Right cardiac atrium (tissue), 5 donors: ENCODE measurements around the gene TNFAIP8. TPM values are rescaled to one million over a fixed set of nuclear protein-coding genes. Genes with fewer than 3 reads are reported as not detected.

ENCODE experiments used
- ATAC-seq, 2 donors: fragments of 200-7000 bp; cut with Tn5 transposase; one replicate each; pipeline versions ENCODE4 v1.8.0 to v1.9.1; 2020; ENCODE audit warnings: moderate library complexity in 2 of 2, mild to moderate bottlenecking in 1 of 2
- DNase-seq, 3 donors: peaks; one replicate each; pipeline ENCODE4 v3.0.0-alpha.2; 2020
- H3K27ac ChIP-seq: one replicate; pipeline ENCODE4 v1.5.1; 2013; ENCODE audit warnings: mild to moderate bottlenecking, low read length, control low read depth, moderate library complexity
- H3K27me3 ChIP-seq: one replicate; pipeline ENCODE4 v1.6.1; 2013; ENCODE audit not compliant: control insufficient read depth, insufficient read depth
- H3K4me1 ChIP-seq: one replicate; pipeline ENCODE4 v1.6.1; 2013; ENCODE audit warnings: low read length; ENCODE audit not compliant: control insufficient read depth, insufficient read depth
- H3K4me3 ChIP-seq: one replicate; pipeline ENCODE4 v1.5.1; 2013; ENCODE audit warnings: low read length, control low read depth
- H3K9me3 ChIP-seq: one replicate; pipeline ENCODE4 v1.6.1; 2013; ENCODE audit warnings: low read length; ENCODE audit not compliant: control insufficient read depth
- WGBS: extraction: QIAGEN DNeasy Blood & Tissue Kit; methylation state at CpG from one replicate; pipeline ENCODE4 v1.1.7; 2013; 5-methylcytosine and 5-hydroxymethylcytosine counted together
- intact Hi-C, 4 donors: fragments of 100-400 bp; cut with DNase I; formaldehyde crosslinking; loops; one replicate each; pipeline versions ENCODE4 v1.11.0 to v1.14.0; 2022 to 2023
- polyA plus RNA-seq: library from polyadenylated mRNA; stranded (reverse); fragments of 200-250 nt; gene quantifications from one replicate; pipeline ENCODE4 v1.2.3, GENCODE V29; 2013
- total RNA-seq, 4 donors: library from RNA; stranded (reverse); fragmentation: NEBNext Ultra II Directional; extraction: Animal tissue kit (Norgen Biotek cat#: 25700); gene quantifications; one replicate each; pipeline ENCODE4 v1.2.1, GENCODE V29; 2021
- donor health status: healthy with polysubstance abuse.
- donor health status: DM: no; HTN: yes; CAD: no.
- donor health status: DM: no; HTN: no; CAD: no.
- donor health status: DM: no; HTN: yes; CAD: no; lungs with severe emphysema.
- donor health status: DM: yes; HTN: yes; CAD: no.

TNFAIP8 gene
- total and polyA plus RNA-seq, 5 donors = 2.7 to 5.9 (median 4.4) TPM

- H3K27me3 ChIP-seq = no peaks in the 10 kb centered on the region
- no peak overlapping the region for H3K4me3 ChIP-seq
- intact Hi-C loops = no loop called here
- H3K4me1 ChIP-seq = no peaks in the 10 kb centered on the region
- WGBS = 58% methylated on average over 4 of the region's 4 CpGs
- no peaks in the 10 kb centered on the region for H3K9me3 ChIP-seq
- ATAC-seq (no peak), DNase-seq (no peak)
- H3K27ac ChIP-seq = no peak overlapping the region
Observed at GRCh38 chr5:119359737-119360413, 4.1 kb downstream of the TNFAIP8 start.

- Histone ChIP-seq H3K4me1 (no peaks in the 10 kb centered on the region), H3K27ac (no peak overlapping the region), H3K27me3 (no peaks in the 10 kb centered on the region), H3K9me3 (no peaks in the 10 kb centered on the region), H3K4me3 (no peak overlapping the region)
- 73% methylated on average over 5 of the region's 5 CpGs for WGBS
- DNase-seq (no peak), ATAC-seq (no peak)
- intact Hi-C loops = no loop called here
Observed at GRCh38 chr5:119360905-119361593, 5.2 kb downstream of the TNFAIP8 start.

- Histone ChIP-seq H3K4me1 (peaks cover under 1% of the 10 kb centered on the region), H3K27ac (no peak overlapping the region), H3K9me3 (no peaks in the 10 kb centered on the region), H3K27me3 (no peaks in the 10 kb centered on the region), H3K4me3 (no peak overlapping the region)
- intact Hi-C loops = no loop called here
- DNase-seq (no peak), ATAC-seq (no peak)
- 92% methylated on average over 2 of the region's 2 CpGs for WGBS
Observed at GRCh38 chr5:119361594-119362125, 5.8 kb downstream of the TNFAIP8 start.

GRCh38 chr5:119362714-119363113 lies 6.9 kb downstream of the TNFAIP8 start:
- WGBS = 99% methylated on average over 2 of the region's 2 CpGs
- Histone ChIP-seq H3K27ac (no peak overlapping the region), H3K27me3 (no peaks in the 10 kb centered on the region), H3K9me3 (no peaks in the 10 kb centered on the region), H3K4me3 (no peak overlapping the region), H3K4me1 (peaks cover 3% of the 10 kb centered on the region)
- intact Hi-C loops = no loop called here
- DNase-seq = no peak
- no peak for ATAC-seq

- Histone ChIP-seq H3K4me1 (peaks cover 3% of the 10 kb centered on the region), H3K9me3 (no peaks in the 10 kb centered on the region), H3K4me3 (no peak overlapping the region), H3K27ac (no peak overlapping the region), H3K27me3 (no peaks in the 10 kb centered on the region)
- ATAC-seq (no peak), DNase-seq (no peak)
- 93% methylated on average over 2 of the region's 2 CpGs for WGBS
- intact Hi-C loops = no loop called here
Observed at GRCh38 chr5:119363271-119363670, 7.5 kb downstream of the TNFAIP8 start.

- 89% methylated on average over 2 of the region's 2 CpGs for WGBS
- intact Hi-C loops = no loop called here
- Histone ChIP-seq H3K9me3 (no peaks in the 10 kb centered on the region), H3K27ac (no peak overlapping the region), H3K4me1 (peaks cover 3% of the 10 kb centered on the region), H3K4me3 (no peak overlapping the region), H3K27me3 (no peaks in the 10 kb centered on the region)
- ATAC-seq (no peak), DNase-seq (no peak)
Observed at GRCh38 chr5:119363936-119364335, 8.1 kb downstream of the TNFAIP8 start.

GRCh38 chr5:119365847-119366539 lies 10.2 kb downstream of the TNFAIP8 start:
- no peak overlapping the region for H3K27ac ChIP-seq
- DNase-seq = no peak
- H3K9me3 ChIP-seq = no peaks in the 10 kb centered on the region
- intact Hi-C loops = no loop called here
- peak; percentile 75 to 86 for ATAC-seq
- H3K4me3 ChIP-seq = no peak overlapping the region
- WGBS = 31% methylated on average over 3 of the region's 3 CpGs
- H3K4me1 ChIP-seq = peaks cover 3% of the 10 kb centered on the region
- H3K27me3 ChIP-seq = no peaks in the 10 kb centered on the region

GRCh38 chr5:119366540-119366881 lies 10.7 kb downstream of the TNFAIP8 start:
- H3K27ac ChIP-seq = no peak overlapping the region
- H3K4me1 ChIP-seq = peaks cover 3% of the 10 kb centered on the region
- H3K27me3 ChIP-seq = no peaks in the 10 kb centered on the region
- no peaks in the 10 kb centered on the region for H3K9me3 ChIP-seq
- intact Hi-C loops = no loop called here
- H3K4me3 ChIP-seq = no peak overlapping the region
- ATAC-seq (no peak), DNase-seq (no peak)
- WGBS = 75% methylated on average over 2 of the region's 2 CpGs

GRCh38 chr5:119367502-119368237 lies 11.9 kb downstream of the TNFAIP8 start:
- H3K4me1 ChIP-seq = peaks cover 3% of the 10 kb centered on the region
- no peak overlapping the region for H3K27ac ChIP-seq

GRCh38 chr5:119368238-119368630 lies 12.4 kb downstream of the TNFAIP8 start:
- ATAC-seq (no peak), DNase-seq (no peak)
- intact Hi-C loops = no loop called here
- Histone ChIP-seq H3K27ac (no peak overlapping the region), H3K4me1 (peaks cover 3% of the 10 kb centered on the region), H3K27me3 (no peaks in the 10 kb centered on the region), H3K4me3 (no peak overlapping the region), H3K9me3 (no peaks in the 10 kb centered on the region)
- WGBS = 63% methylated on average over 4 of the region's 4 CpGs

More at GRCh38 chr5:119367502-119368237, 11.9 kb downstream of the TNFAIP8 start:
- intact Hi-C loops = no loop called here
- no peaks in the 10 kb centered on the region for H3K27me3 ChIP-seq
- peak in 1 of 2 donors; percentile 46 for ATAC-seq
- no peaks in the 10 kb centered on the region for H3K9me3 ChIP-seq
- WGBS = 36% methylated on average over 1 of the region's 1 CpG
- H3K4me3 ChIP-seq = no peak overlapping the region
- DNase-seq = no peak
